Colonic mucosa (tissue), 4 donors: ENCODE results near the gene OSBPL2. TPM values are rescaled to one million over a fixed set of nuclear protein-coding genes. Genes with fewer than 3 reads are reported as not detected.

Experiments
- DNase-seq: peaks from one replicate; pipeline ENCODE4 v3.0.0-alpha.2; 2020
- H3K27ac ChIP-seq: fragments of 200-600 bp; one replicate; pipeline ENCODE4 v1.8.0; 2021
- H3K27me3 ChIP-seq: fragments of 200-600 bp; one replicate; pipeline ENCODE4 v1.8.0; 2021
- H3K36me3 ChIP-seq: fragments of 200-600 bp; one replicate; pipeline ENCODE4 v1.8.0; 2021
- H3K4me1 ChIP-seq: fragments of 200-600 bp; one replicate; pipeline ENCODE4 v1.8.0; 2021; ENCODE audit warnings: mild to moderate bottlenecking
- H3K4me3 ChIP-seq: fragments of 200-600 bp; one replicate; pipeline ENCODE4 v1.8.0; 2021
- H3K9ac ChIP-seq, 2 donors: one replicate each; pipeline ENCODE4 v1.7.0; 2013; ENCODE audit warnings: control low read depth in 2 of 2, low read depth in 2 of 2, low read length in 2 of 2
- H3K9me3 ChIP-seq: fragments of 200-600 bp; one replicate; pipeline ENCODE4 v1.8.0; 2021
- CTCF ChIP-seq: fragments of 200-600 bp; IDR thresholded peaks from one replicate; pipeline ENCODE4 v1.8.0; 2022; ENCODE audit warnings: antibody characterized with exemption, mild to moderate bottlenecking
- intact Hi-C: fragments of 100-400 bp; cut with DNase I; formaldehyde crosslinking; loops from one replicate; pipeline ENCODE4 v1.14.1; 2022
- microRNA-seq: library from miRNA; unstranded; fragments of <30 nt; microRNA quantifications from one replicate; pipeline ENCODE4, GENCODE V29; 2019
- total RNA-seq, 2 donors: library from RNA; stranded (reverse); fragmentation: NEBNext Ultra II Directional in 1 of 2; extraction: Animal tissue kit (Norgen Biotek cat#: 25700) in 1 of 2; gene quantifications; one replicate each; pipeline ENCODE4 v1.2.1, GENCODE V29; 2021
- donor health status: healthy.
- donor health status: DM: no; HTN: no; CAD: no.
- donor health status: DM: no; HTN: no; CAD: no.

OSBPL2 gene
- total RNA-seq, 2 donors from 2014 or later, result 77.3 to 102 TPM

DNA sequence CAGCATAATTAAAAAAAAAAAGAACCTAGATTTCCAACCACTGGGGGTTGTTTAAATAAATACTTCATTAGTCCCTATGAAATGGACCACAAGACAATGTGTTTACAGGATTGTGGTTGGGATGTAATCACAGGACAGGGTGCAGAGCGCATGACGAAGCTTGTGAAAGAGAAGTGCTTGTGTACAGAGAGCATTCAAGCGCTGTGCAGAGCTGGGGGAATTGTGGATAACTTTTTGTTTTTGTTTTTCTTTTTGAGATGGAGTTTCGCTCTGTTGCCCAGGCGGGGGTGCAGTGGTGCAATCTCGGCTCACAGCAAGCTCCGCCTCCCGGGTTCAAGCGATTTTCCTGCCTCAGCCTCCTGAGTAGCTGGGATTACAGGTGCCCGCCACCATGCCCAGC lies 106.5 kb downstream of the OSBPL2 start:
- H3K36me3 ChIP-seq, result no peaks in the 10 kb centered on the region
- no peaks in the 10 kb centered on the region for H3K4me1 ChIP-seq
- no peak for TF ChIP-seq CTCF
- H3K9ac ChIP-seq, result no peak overlapping the region
- intact Hi-C loops, result no loop called here
- no peaks in the 10 kb centered on the region for H3K27me3 ChIP-seq
- no peaks in the 10 kb centered on the region for H3K9me3 ChIP-seq
- H3K27ac ChIP-seq, result no peak overlapping the region
- no peak for DNase-seq
- H3K4me3 ChIP-seq, result no peak overlapping the region

Small RNAs within 50 kb of the gene (microRNA-seq; reads per million reads assigned to microRNA genes)
- not detected for gene MIR4758

Other genes starting within 250 kb of the OSBPL2 start
- 10 to 100 TPM; 17.4 to 27.3 TPM for gene TAF4, start 172.6 kb upstream of the OSBPL2 start, total RNA-seq
- 10 to 100 TPM; 38.6 to 38.8 TPM for gene LSM14B, start 116.0 kb upstream of the OSBPL2 start, total RNA-seq
- gene PSMA7, start 95.1 kb upstream of the OSBPL2 start, total RNA-seq, result 100 to 1,000 TPM; 164 to 315 TPM
- 10 to 100 TPM; 10.1 to 17.7 TPM for gene SS18L1, start 94.8 kb upstream of the OSBPL2 start, total RNA-seq
- gene MTG2, start 55.5 kb upstream of the OSBPL2 start, total RNA-seq, result 10 to 100 TPM; 30.4 to 46.7 TPM
- gene HRH3, start 18.2 kb upstream of the OSBPL2 start, total RNA-seq, result not detected
- 100 to 1,000 TPM in 1 of 2 donors, 10 to 100 TPM in 1; 70.5 to 109 TPM for gene ADRM1, start 64.5 kb downstream of the OSBPL2 start, total RNA-seq
- gene LAMA5, start 128.8 kb downstream of the OSBPL2 start, total RNA-seq, result 10 to 100 TPM; 32.5 to 35.5 TPM
- gene RPS21, start 148.6 kb downstream of the OSBPL2 start, total RNA-seq, result 1,000 to 10,000 TPM; 1,359 to 1,579 TPM
- 10 to 100 TPM in 1 of 2 donors, 1 to 10 TPM in 1; 7.8 to 10.5 TPM for gene CABLES2, start 168.8 kb downstream of the OSBPL2 start, total RNA-seq
- gene RBBP8NL, start 189.0 kb downstream of the OSBPL2 start, total RNA-seq, result 10 to 100 TPM in 1 of 2 donors, 1 to 10 TPM in 1; 5.9 to 12.5 TPM
- under 1 TPM in 1 of 2 donors, not detected in 1; 0.10 TPM for gene GATA5, start 237.5 kb downstream of the OSBPL2 start, total RNA-seq